NCI-H748 (cell line): ENCODE results near the gene RNF225.
"Not testable (repeated sequence)": the region's sequence is repeated elsewhere in the genome, so short reads cannot be mapped to it uniquely, and the experiment has no call there.

ENCODE experiments used
- DNase-seq: peaks from one replicate; lab custom pipeline; 2025; ENCODE audit not compliant: unreplicated experiment; lab: John Stamatoyannopoulos, UW

Gene RNF225

DNA sequence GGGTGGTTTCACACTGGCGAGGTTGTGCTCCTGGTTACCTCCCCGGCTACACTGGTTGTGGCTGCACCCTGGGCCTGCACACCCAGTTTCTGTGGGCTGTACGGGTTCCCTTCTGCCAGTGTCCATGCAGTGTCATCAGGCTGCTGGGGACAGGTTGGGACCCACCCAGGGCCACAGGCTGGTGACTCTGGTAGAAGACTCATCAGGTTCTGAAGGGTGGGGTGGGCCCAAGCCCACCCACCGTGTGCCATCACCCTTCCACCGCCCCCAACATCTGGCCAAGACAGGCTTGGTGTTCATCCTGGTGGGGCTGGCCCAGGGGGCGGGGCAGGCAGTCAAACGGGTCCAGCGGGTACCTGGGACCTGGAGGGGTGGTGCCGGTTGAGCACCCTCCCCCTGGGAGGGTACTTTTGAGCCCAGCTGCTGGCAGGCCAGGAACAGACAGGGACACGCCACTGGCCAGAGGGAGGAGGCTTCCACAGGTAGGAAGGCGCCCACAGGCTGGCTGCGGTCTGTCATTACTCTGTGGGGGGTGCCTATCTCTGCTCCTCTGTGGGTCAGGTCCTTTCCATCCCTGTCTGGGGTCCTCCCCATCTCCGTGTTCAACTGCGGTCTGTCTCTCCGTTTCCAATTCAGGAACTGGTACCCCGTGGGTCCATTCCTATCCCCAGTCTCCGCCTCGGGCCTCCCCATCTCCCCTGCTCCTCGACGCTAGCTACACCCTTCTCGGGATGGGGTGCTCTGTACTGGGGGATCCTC lies at the start of gene RNF225:
TSS of gene RNF225 (plus strand) at position 437 of the 759 bp plus-strand sequence. CDS start 434 bp downstream, outside the sequence.
- peak; percentile 63 for DNase-seq

GRCh38 chr19:58346961-58347929 lies 48.2 kb upstream of the RNF225 start:
- peak; percentile 82 for DNase-seq

GRCh38 chr19:58348080-58348479 lies 47.4 kb upstream of the RNF225 start:
- not testable (repeated sequence) for DNase-seq

DNA sequence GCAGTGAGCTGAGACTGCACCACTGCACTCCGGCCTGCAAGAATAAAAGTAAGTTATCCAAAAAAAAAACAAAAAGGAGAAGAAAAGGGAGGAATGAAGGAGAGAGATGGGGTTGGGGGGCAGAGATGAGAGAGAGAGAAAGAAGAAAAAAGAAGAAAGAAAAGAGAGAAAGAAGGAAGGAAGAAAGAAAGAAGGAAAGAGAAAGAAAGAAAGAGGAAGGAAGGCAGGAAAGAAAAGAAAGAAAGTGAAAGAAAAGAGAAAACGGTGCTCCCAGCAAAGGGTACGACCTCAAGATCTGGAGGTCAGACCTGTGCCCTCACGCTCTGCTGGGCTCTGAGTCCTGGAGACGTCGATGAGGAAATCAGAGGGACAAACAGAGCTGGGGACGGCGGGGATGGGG lies 45.9 kb upstream of the RNF225 start:
- no peak for DNase-seq

GRCh38 chr19:58350001-58350861 lies 45.2 kb upstream of the RNF225 start:
- no peak for DNase-seq

GRCh38 chr19:58350871-58351557 lies 44.4 kb upstream of the RNF225 start:
- no peak for DNase-seq

GRCh38 chr19:58351558-58351878 lies 43.9 kb upstream of the RNF225 start:
- no peak for DNase-seq

DNA sequence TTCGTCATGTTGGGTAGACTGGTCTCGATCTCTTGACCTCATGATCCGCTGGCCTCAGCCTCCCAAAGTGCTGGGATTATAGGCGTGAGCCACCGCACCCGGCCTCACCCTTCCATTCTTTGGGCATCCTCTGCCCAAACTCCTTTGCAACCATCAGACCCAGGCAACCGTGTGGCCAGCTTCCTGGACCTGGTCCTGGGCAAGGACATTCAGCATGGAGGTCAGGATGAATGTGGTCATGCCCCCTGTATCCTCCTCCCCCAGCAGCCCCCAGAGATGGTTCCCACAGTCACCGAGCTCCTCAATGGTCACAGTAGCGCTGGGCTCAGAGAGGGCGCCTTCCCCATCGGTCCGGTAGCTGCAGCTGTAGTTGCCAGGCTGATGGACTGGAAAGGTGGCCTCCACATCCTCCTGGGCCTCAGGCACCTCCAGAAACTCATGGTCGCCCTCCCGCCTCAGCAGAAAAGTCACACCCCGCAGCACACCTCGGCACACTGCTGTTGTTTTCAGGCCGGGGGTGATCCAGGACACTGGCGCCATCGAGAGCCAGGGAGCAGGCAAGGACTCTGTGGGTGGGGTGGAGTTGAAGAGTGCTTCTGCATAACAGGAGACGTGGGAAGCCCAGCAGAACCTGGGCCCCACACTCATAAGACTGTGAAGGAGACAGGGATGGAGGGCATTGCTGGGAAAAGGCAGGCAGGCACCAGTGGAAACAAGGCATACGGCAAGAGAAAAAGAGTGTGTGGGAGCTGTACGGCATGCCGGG lies 43.3 kb upstream of the RNF225 start:
- DNase-seq, result no peak

DNA sequence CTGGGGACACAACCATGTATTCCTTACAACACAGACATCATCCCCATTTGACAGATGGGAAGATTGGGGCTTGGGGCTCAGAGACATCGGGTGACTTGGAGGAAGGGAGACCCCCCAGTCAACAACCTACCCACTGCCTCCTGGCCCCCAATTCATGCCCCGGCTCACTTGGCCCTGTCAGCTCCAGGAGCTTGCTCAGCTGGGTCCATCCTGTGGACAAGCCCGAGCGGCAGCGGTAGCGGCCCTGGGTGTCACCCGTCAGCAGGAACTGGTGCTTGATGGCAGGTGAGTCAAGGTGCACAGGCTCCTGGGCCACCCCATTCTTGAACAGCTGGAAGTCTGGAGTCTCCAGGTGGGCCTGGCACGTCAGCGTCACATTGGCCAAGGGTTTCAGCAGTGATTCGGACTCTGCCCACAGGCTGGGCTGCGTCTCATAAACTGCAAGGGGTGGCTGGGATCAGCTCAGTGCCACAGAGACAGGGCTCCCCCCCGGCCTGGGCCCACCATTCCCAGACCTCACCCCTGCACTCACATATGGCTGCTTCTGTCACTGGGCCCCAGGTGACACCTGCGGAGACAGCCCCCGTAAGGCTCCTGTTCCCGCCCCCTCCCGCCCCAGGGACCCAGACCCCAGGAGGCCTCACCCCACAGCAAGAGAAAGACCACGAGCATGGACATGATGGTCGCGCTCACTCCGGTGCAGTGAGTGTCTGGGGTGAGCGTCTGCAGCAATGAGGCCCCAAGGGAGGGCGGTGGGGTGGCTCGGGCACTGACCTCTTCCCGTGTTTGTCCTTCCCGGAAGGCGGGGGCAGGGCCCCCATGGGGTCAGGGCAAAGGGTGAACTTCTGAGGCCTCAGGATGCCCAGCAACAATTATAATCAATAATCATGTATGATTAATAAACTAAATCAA lies 42.4 kb upstream of the RNF225 start, which contains the start of gene A1BG:
TSS of gene A1BG (minus strand) at position 733 of the 912 bp plus-strand sequence. CDS start at position 678, 55 bp downstream.
- no peak for DNase-seq

DNA sequence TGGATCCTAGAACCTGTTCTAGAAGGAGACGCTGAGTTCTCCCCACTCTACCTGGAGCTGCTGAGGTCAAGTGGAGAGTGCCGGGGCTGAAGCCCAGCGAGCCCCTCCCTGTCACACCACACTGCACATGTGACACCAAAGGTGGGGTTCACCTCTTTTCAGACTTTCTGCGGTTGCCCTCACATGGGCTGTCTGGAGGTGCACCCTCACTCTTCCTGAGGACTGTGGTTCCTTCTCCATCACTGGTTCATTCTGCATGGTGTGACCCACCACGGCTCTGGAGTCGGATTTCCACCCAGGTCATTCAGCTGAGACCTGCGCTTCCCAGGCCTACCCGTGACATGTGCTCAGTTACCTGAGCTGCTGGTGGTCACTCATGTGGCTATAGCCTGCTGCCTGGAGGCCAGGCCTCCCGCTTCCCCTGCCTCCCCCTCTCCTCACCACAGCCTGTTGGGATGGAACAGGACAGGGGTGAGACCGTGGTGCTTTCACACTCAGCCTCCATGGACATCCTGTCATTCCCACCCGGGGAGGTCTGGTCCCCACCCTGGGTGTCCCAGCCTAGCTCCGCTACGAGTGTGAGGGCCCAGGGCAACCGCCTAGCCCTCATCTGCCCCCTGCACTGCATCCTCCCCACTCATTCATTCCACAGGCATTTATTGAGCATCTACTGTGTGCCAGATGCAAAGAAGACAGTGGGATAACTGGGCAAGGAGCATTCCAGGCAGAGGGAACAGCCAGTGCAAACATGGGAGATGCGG lies 41.6 kb upstream of the RNF225 start:
- DNase-seq, result no peak

DNA sequence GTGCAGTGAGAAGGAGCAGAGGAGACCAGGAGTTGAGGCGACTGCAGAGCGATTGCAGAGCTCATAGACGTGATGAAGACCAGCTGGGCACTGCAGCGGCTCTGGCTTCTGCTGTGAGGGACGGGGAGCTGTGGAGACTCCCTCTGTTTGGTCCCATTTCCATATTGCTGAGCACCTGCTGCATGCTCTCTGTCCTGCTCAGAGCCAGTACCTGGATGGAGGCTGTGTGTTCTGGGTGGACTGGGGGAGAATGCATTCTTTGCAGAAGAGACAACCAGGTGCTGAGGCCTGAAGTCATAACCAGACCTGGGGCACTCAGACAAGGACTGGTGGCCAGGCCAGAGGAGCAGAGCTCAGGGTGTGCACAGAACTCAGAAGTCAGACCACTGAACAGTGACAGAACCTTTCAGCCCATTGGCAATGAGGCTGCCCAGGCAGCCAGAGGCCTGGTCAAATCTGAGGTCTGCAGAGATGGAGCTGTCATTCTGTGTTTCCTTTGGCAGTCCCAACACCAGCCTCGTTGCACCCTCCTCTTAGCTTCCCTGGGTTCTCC lies 40.9 kb upstream of the RNF225 start:
- DNase-seq, result no peak

GRCh38 chr19:58355215-58355796 lies 40.1 kb upstream of the RNF225 start:
- no peak for DNase-seq

DNA sequence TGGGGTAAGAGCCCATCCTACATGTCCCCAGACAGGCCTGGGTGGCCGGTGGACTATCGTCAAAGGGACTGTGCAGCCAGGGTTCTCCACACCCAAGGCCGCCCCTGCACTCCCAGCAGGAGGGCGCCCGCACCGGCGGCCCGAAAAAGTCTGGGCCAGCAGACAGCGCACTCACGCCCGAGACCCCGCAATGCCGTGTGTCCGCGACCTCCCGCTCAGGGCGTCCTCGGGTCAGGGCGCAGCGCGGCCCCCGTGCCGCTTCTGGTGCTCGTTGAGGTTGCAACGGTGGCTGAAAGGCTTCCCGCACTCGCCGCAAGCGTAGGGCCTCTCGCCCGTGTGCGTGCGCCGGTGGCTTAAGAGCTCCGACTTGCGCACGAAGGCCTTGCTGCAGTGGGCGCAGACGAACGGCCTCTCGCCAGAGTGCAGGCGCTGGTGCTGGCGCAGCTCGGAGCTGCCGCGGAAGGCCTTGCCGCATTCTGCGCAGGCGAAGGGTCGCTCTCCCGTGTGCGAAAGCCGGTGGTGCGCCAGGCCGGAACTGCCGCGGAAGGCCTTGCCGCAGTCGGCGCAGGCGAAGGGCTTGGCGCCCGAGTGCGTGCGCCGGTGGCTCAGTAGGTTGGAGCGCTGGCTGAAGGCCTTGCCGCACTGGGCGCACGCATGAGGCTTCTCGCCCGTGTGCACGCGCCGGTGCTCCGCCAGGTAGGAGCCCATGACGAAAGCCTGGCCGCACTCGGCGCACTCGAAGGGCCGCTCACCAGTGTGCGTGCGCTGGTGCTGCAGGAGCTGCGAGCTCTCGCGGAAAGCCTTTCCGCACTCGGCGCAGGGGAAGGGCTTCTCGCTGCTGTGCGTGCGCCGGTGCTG lies 39.3 kb upstream of the RNF225 start:
- no peak for DNase-seq

DNA sequence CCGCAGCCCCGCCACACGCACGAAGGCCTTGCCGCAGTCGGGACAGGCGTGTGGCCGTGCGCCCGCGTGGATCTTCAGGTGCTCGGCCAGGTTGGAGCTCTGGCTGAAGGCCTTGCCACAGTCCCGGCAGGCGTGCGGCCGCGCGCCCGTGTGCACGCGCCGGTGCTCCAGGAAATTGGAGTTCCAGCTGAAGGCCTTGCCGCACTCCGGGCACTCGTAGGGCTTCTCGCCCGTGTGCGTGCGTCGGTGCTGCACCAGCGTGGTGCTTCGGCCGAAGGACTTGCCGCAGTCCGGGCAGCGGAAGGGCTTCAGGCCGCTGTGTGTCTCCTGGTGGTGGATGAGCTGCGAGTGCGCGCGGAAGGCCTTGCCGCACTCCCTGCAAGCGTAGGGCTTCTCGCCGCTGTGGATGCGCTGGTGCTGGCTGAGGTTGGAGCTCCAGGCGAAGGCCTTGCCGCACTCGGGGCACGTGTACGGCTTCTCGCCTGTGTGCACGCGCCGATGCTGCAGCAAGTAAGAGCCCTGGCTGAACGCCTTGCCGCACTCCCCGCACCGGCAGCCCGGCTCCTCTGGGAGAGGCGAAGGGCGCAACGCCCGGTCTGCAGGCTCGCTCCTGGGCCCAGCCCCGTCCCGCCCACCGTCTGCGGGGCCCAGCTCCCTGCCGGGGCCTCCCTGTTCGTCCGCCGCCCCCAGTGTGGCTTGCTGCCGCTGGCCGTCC lies 38.5 kb upstream of the RNF225 start:
- DNase-seq, result no peak

GRCh38 chr19:58357481-58358145 lies 37.8 kb upstream of the RNF225 start:
- DNase-seq, result no peak
